ENCODE data around the gene AHCYL1.

The AHCYL1 gene

GRCh38 chr1:109954041-109954512 is 30.5 kb upstream of the AHCYL1 start:
- Histone ChIP-seq H3K9ac (ENCODE audit: low read depth, low read length) (no peak overlapping the region), H3K27ac (ENCODE audit: low read length) (no peak overlapping the region), H3K27me3 (ENCODE audit: insufficient read depth, low read length) (peaks cover 27% of the 10 kb centered on the region), H3K4me1 (ENCODE audit: insufficient read depth, low read length) (0 out of 2 replicates have a peak, but pooled peaks cover under 1% of the 10 kb centered on the region), H3K4me3 (ENCODE audit: low read length) (no peak overlapping the region), H3K9me3 (ENCODE audit: insufficient read depth, low read depth, low read length) (no peaks in the 10 kb centered on the region), H3K36me3 (ENCODE audit: insufficient read depth, low read depth, low read length) (no peaks in the 10 kb centered on the region)

GRCh38 chr1:109959632-109959973 is 25.0 kb upstream of the AHCYL1 start:
- Histone ChIP-seq H3K27ac (ENCODE audit: low read length) (no peak overlapping the region), H3K9ac (ENCODE audit: low read depth, low read length) (peak overlapping the region; percentile 4; the same call in 1 of the 2 replicates), H3K4me1 (ENCODE audit: insufficient read depth, low read length) (peaks cover 31% of the 10 kb centered on the region)

GRCh38 chr1:109959974-109960744 is 24.4 kb upstream of the AHCYL1 start:
- Histone ChIP-seq H3K4me3 (ENCODE audit: low read length) (peak overlapping the region; percentile 57), H3K27ac (ENCODE audit: low read length) (no peak overlapping the region), H3K4me1 (ENCODE audit: insufficient read depth, low read length) (peaks cover 31% of the 10 kb centered on the region), H3K27me3 (ENCODE audit: insufficient read depth, low read length) (peaks cover 70% of the 10 kb centered on the region), H3K9ac (ENCODE audit: low read depth, low read length) (peak overlapping the region; percentile 46; the same call in 1 of the 2 replicates), H3K36me3 (ENCODE audit: insufficient read depth, low read depth, low read length) (no peaks in the 10 kb centered on the region), H3K9me3 (ENCODE audit: insufficient read depth, low read depth, low read length) (no peaks in the 10 kb centered on the region)

More at GRCh38 chr1:109959632-109959973, 25.0 kb upstream of the AHCYL1 start:
- Histone ChIP-seq H3K4me3 (ENCODE audit: low read length) (peak overlapping the region; percentile 57; the same call in 1 of the 2 replicates), H3K36me3 (ENCODE audit: insufficient read depth, low read depth, low read length) (no peaks in the 10 kb centered on the region), H3K9me3 (ENCODE audit: insufficient read depth, low read depth, low read length) (no peaks in the 10 kb centered on the region), H3K27me3 (ENCODE audit: insufficient read depth, low read length) (peaks cover 70% of the 10 kb centered on the region)

DNA sequence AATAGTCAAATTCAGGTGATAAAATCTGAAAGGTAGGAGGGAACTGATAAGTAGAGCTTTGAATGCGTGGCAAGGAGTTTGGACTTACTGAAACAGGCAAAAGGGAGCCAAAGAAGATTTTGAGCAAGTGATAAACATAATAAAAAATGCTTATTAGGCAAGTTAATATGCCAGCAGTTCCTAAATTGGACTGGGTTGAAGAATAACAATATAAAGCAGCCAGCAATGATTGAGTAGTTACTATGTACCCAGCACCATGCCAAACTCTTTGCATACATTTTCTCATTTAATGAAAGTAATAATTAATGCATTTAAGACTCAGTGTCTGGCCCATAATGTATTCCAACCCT is 23.8 kb upstream of the AHCYL1 start:
- 0 out of 2 replicates have a peak overlapping the region, but pooled peaks have one; percentile 22 for H3K9ac ChIP-seq (ENCODE audit: low read depth, low read length)
- peaks cover 31% of the 10 kb centered on the region for H3K4me1 ChIP-seq (ENCODE audit: insufficient read depth, low read length)
- no peak overlapping the region for H3K27ac ChIP-seq (ENCODE audit: low read length)

GRCh38 chr1:109963864-109964263 is 20.7 kb upstream of the AHCYL1 start:
- H3K9me3 ChIP-seq (ENCODE audit: insufficient read depth, low read depth, low read length): no peaks in the 10 kb centered on the region
- peaks cover 45% of the 10 kb centered on the region for H3K27me3 ChIP-seq (ENCODE audit: insufficient read depth, low read length)
- H3K4me3 ChIP-seq (ENCODE audit: low read length): no peak overlapping the region
- no peaks in the 10 kb centered on the region for H3K36me3 ChIP-seq (ENCODE audit: insufficient read depth, low read depth, low read length)
- peaks cover 31% of the 10 kb centered on the region for H3K4me1 ChIP-seq (ENCODE audit: insufficient read depth, low read length)
- H3K9ac ChIP-seq (ENCODE audit: low read depth, low read length): no peak overlapping the region
- H3K27ac ChIP-seq (ENCODE audit: low read length): no peak overlapping the region

More for the DNA sequence above, 23.8 kb upstream of the AHCYL1 start:
- Histone ChIP-seq H3K27me3 (ENCODE audit: insufficient read depth, low read length) (peaks cover 70% of the 10 kb centered on the region), H3K4me3 (ENCODE audit: low read length) (peak overlapping the region; percentile 57), H3K9me3 (ENCODE audit: insufficient read depth, low read depth, low read length) (no peaks in the 10 kb centered on the region), H3K36me3 (ENCODE audit: insufficient read depth, low read depth, low read length) (no peaks in the 10 kb centered on the region)

GRCh38 chr1:109969146-109969829 is 15.3 kb upstream of the AHCYL1 start:
- no peaks in the 10 kb centered on the region for H3K36me3 ChIP-seq (ENCODE audit: insufficient read depth, low read depth, low read length)
- no peak overlapping the region for H3K27ac ChIP-seq (ENCODE audit: low read length)
- H3K4me1 ChIP-seq (ENCODE audit: insufficient read depth, low read length): no peaks in the 10 kb centered on the region
- H3K9me3 ChIP-seq (ENCODE audit: insufficient read depth, low read depth, low read length): no peaks in the 10 kb centered on the region
- no peak overlapping the region for H3K4me3 ChIP-seq (ENCODE audit: low read length)
- H3K9ac ChIP-seq (ENCODE audit: low read depth, low read length): no peak overlapping the region
- peaks cover 1% of the 10 kb centered on the region; the same call in 1 of the 2 replicates for H3K27me3 ChIP-seq (ENCODE audit: insufficient read depth, low read length)

- Histone ChIP-seq H3K4me1 (ENCODE audit: insufficient read depth, low read length) (no peaks in the 10 kb centered on the region), H3K9me3 (ENCODE audit: insufficient read depth, low read depth, low read length) (no peaks in the 10 kb centered on the region), H3K27ac (ENCODE audit: low read length) (no peak overlapping the region), H3K36me3 (ENCODE audit: insufficient read depth, low read depth, low read length) (no peaks in the 10 kb centered on the region), H3K9ac (ENCODE audit: low read depth, low read length) (no peak overlapping the region), H3K27me3 (ENCODE audit: insufficient read depth, low read length) (no peaks in the 10 kb centered on the region), H3K4me3 (ENCODE audit: low read length) (no peak overlapping the region)
Observed at GRCh38 chr1:109969907-109970306, 14.7 kb upstream of the AHCYL1 start.

- no peaks in the 10 kb centered on the region for H3K27me3 ChIP-seq (ENCODE audit: insufficient read depth, low read length)
- no peak overlapping the region for H3K27ac ChIP-seq (ENCODE audit: low read length)
- no peak overlapping the region for H3K4me3 ChIP-seq (ENCODE audit: low read length)
- H3K9me3 ChIP-seq (ENCODE audit: insufficient read depth, low read depth, low read length): no peaks in the 10 kb centered on the region
- no peaks in the 10 kb centered on the region for H3K36me3 ChIP-seq (ENCODE audit: insufficient read depth, low read depth, low read length)
- no peaks in the 10 kb centered on the region for H3K4me1 ChIP-seq (ENCODE audit: insufficient read depth, low read length)
- no peak overlapping the region for H3K9ac ChIP-seq (ENCODE audit: low read depth, low read length)
Observed at GRCh38 chr1:109971559-109971958, 13.0 kb upstream of the AHCYL1 start.

GRCh38 chr1:109974191-109974590 is 10.4 kb upstream of the AHCYL1 start:
- no peaks in the 10 kb centered on the region for H3K4me1 ChIP-seq (ENCODE audit: insufficient read depth, low read length)
- no peak overlapping the region for H3K9ac ChIP-seq (ENCODE audit: low read depth, low read length)
- no peaks in the 10 kb centered on the region for H3K27me3 ChIP-seq (ENCODE audit: insufficient read depth, low read length)
- H3K9me3 ChIP-seq (ENCODE audit: insufficient read depth, low read depth, low read length): no peaks in the 10 kb centered on the region
- H3K36me3 ChIP-seq (ENCODE audit: insufficient read depth, low read depth, low read length): no peaks in the 10 kb centered on the region
- no peak overlapping the region for H3K4me3 ChIP-seq (ENCODE audit: low read length)
- no peak overlapping the region for H3K27ac ChIP-seq (ENCODE audit: low read length)

- no peaks in the 10 kb centered on the region for H3K4me1 ChIP-seq (ENCODE audit: insufficient read depth, low read length)
- H3K4me3 ChIP-seq (ENCODE audit: low read length): no peak overlapping the region
- H3K27ac ChIP-seq (ENCODE audit: low read length): no peak overlapping the region
- no peaks in the 10 kb centered on the region for H3K27me3 ChIP-seq (ENCODE audit: insufficient read depth, low read length)
- H3K9ac ChIP-seq (ENCODE audit: low read depth, low read length): no peak overlapping the region
- no peaks in the 10 kb centered on the region for H3K9me3 ChIP-seq (ENCODE audit: insufficient read depth, low read depth, low read length)
- no peaks in the 10 kb centered on the region for H3K36me3 ChIP-seq (ENCODE audit: insufficient read depth, low read depth, low read length)
Observed at GRCh38 chr1:109975718-109976117, 8.8 kb upstream of the AHCYL1 start.

DNA sequence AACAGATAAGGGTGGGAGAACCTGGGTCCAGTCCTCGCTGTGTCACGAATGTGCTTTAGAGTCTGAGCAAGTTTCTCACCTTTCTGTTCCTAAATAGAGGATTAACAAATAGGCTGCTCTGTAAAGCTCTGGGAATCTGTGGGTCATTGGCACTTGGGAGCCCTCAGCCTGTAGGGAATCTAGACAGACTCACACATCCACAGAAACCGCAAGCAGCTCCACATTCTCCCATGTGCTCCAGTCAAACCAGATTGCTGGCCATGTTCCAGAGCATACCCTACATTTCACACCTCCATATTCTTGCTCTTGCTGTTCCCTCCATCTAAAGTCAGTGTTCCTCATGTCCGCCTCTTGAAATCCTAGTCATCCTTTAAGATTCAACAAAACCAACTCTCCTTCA is 7.8 kb upstream of the AHCYL1 start:
- H3K27ac ChIP-seq (ENCODE audit: low read length): no peak overlapping the region
- no peak overlapping the region for H3K4me3 ChIP-seq (ENCODE audit: low read length)
- H3K36me3 ChIP-seq (ENCODE audit: insufficient read depth, low read depth, low read length): no peaks in the 10 kb centered on the region
- H3K9me3 ChIP-seq (ENCODE audit: insufficient read depth, low read depth, low read length): no peaks in the 10 kb centered on the region
- H3K4me1 ChIP-seq (ENCODE audit: insufficient read depth, low read length): no peaks in the 10 kb centered on the region
- H3K27me3 ChIP-seq (ENCODE audit: insufficient read depth, low read length): no peaks in the 10 kb centered on the region
- H3K9ac ChIP-seq (ENCODE audit: low read depth, low read length): no peak overlapping the region

DNA sequence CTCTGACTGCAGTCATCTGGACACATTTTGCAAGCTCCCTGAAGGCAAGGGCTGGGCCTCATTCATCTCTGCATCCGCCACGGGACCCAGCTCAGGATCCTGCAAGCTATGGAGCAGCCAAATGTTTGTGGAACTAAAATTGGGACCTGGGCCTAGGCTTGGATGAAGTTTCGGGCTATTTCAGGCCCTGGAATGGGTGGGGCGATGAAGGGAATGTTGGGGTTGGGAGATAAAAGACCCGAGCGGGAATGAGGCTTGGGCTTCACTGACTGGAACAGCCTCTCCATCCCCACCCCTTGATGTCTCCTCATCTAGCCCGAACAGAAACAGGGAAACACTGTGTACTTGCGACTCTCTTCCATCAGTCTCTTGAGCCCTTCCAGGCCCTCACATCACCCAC is 7.3 kb upstream of the AHCYL1 start:
- Histone ChIP-seq H3K27ac (ENCODE audit: low read length) (no peak overlapping the region), H3K4me1 (ENCODE audit: insufficient read depth, low read length) (no peaks in the 10 kb centered on the region), H3K36me3 (ENCODE audit: insufficient read depth, low read depth, low read length) (no peaks in the 10 kb centered on the region), H3K27me3 (ENCODE audit: insufficient read depth, low read length) (no peaks in the 10 kb centered on the region), H3K9ac (ENCODE audit: low read depth, low read length) (no peak overlapping the region), H3K4me3 (ENCODE audit: low read length) (no peak overlapping the region), H3K9me3 (ENCODE audit: insufficient read depth, low read depth, low read length) (no peaks in the 10 kb centered on the region)

Data from iPS-20b (cell line).